OCI-LY7 (cell line): ENCODE results near the gene FCMR. TPM values are rescaled to one million over a fixed set of nuclear protein-coding genes. Genes with fewer than 3 reads are reported as not detected.

Source experiments
- BruUV-seq: library from RNA; stranded (reverse); fragments of 400-500 nt; replicated peaks from 2 replicates; lab custom pipeline; 2021; lab: Mats Ljungman, UMichigan
- CTCF ChIA-PET: fragments of 300-600 bp; sonication (Branson Sonifier 250); formaldehyde crosslinking; loops from one replicate; lab custom pipeline; 2022; ENCODE audit warnings: antibody characterized with exemption; ENCODE audit not compliant: unreplicated experiment; lab: Charles Lee
- POLR2A ChIA-PET: fragments of 300-600 bp; sonication (Branson Sonifier 250); formaldehyde crosslinking; loops from one replicate; lab custom pipeline; 2022; ENCODE audit warnings: antibody characterized with exemption; lab: Charles Lee
- DNase-seq: peaks from one replicate; pipeline ENCODE4 v3.0.0-alpha.2; 2015; ENCODE audit warnings: low spot score
- H2AFZ ChIP-seq: fragments of 200-600 bp; sonication (generic), shearing (Covaris generic); 2 replicates; pipeline ENCODE4 v1.6.1; 2014; ENCODE audit warnings: mild to moderate bottlenecking, antibody characterized with exemption, low read length, moderate library complexity
- H3K27ac ChIP-seq: fragments of 200-600 bp; sonication (generic); 2 replicates; pipeline ENCODE4 v1.5.1; 2014; ENCODE audit warnings: mixed run types, low read depth, mild to moderate bottlenecking, moderate library complexity, low read length, inconsistent platforms; ENCODE audit not compliant: poor library complexity, severe bottlenecking
- H3K36me3 ChIP-seq: fragments of 200-600 bp; sonication (generic); 2 replicates; pipeline ENCODE4 v1.6.1; 2014; ENCODE audit warnings: mild to moderate bottlenecking, antibody characterized with exemption, low read length, moderate library complexity, mixed read lengths; ENCODE audit not compliant: insufficient read depth
- H3K4me1 ChIP-seq: fragments of 200-600 bp; sonication (generic); 2 replicates; pipeline ENCODE4 v1.5.1; 2014; ENCODE audit warnings: mild to moderate bottlenecking, low read length; ENCODE audit not compliant: insufficient read depth, poor library complexity, severe bottlenecking
- H3K4me2 ChIP-seq: fragments of 200-600 bp; sonication (generic); 2 replicates; pipeline ENCODE4 v1.6.1; 2014; ENCODE audit warnings: mild to moderate bottlenecking, low read length
- H3K4me3 ChIP-seq: fragments of 200-600 bp; sonication (generic); 2 replicates; pipeline ENCODE4 v1.5.1; 2014; ENCODE audit warnings: mild to moderate bottlenecking, low read depth, low read length; ENCODE audit not compliant: poor library complexity, severe bottlenecking
- H3K79me2 ChIP-seq: fragments of 200-600 bp; sonication (generic); 2 replicates; pipeline ENCODE4 v1.6.1; 2016; ENCODE audit warnings: low read depth, mild to moderate bottlenecking, low read length, moderate library complexity, mixed read lengths; ENCODE audit not compliant: insufficient read depth
- H3K9me2 ChIP-seq: fragments of 200-600 bp; sonication (generic); 2 replicates; pipeline ENCODE4 v1.6.1; 2016; ENCODE audit warnings: mild to moderate bottlenecking, low read length, mixed read lengths; ENCODE audit not compliant: insufficient read depth
- H3K9me3 ChIP-seq: fragments of 200-600 bp; sonication (generic); 2 replicates; pipeline ENCODE4 v1.6.1; 2014; ENCODE audit warnings: mild to moderate bottlenecking, mixed run types, low read length, mixed read lengths
- H4K20me1 ChIP-seq: fragments of 200-600 bp; sonication (generic); 2 replicates; pipeline ENCODE4 v1.6.1; 2014; ENCODE audit warnings: mild to moderate bottlenecking, antibody characterized with exemption, low read length, moderate library complexity, mixed read lengths; ENCODE audit not compliant: insufficient read depth
- CTCF ChIP-seq: fragments of 200-600 bp; sonication (generic); conservative IDR thresholded peaks from 2 replicates; pipeline ENCODE4 v1.5.1; 2014; ENCODE audit warnings: mild to moderate bottlenecking, antibody characterized with exemption, low read length, moderate library complexity, mixed read lengths
- EZH2phosphoT487 ChIP-seq: fragments of 200-600 bp; sonication (generic); IDR thresholded peaks from 2 replicates; pipeline ENCODE4 v1.6.1; 2018; ENCODE audit warnings: low read depth, borderline replicate concordance, mild to moderate bottlenecking, mixed run types, antibody characterized with exemption, low read length, moderate library complexity, mixed read lengths
- intact Hi-C: fragments of 100-400 bp; cut with micrococcal nuclease; formaldehyde crosslinking; loops from one replicate; pipeline ENCODE4 v1.10.0; 2022; ENCODE audit not compliant: unreplicated experiment
- total RNA-seq, 2 experiments: library from RNA; depleted of rRNA in 1 of 2; stranded (reverse); fragments of >200 nt in 1 of 2; shearing (Covaris generic) in 1 of 2; gene quantifications; 2 replicates each; pipeline ENCODE4 v1.2.3, GENCODE V29; 2014 to 2022

FCMR gene
- total RNA-seq, 2 experiments from 2014 or later, result 5.2 to 9.2 TPM

- Histone ChIP-seq H3K27ac (no peak overlapping the region), H3K9me3 (no peaks in the 10 kb centered on the region), H4K20me1 (no peaks in the 10 kb centered on the region), H3K4me2 (no peak overlapping the region), H3K36me3 (no peaks in the 10 kb centered on the region), H3K4me1 (no peaks in the 10 kb centered on the region), H3K4me3 (no peak overlapping the region), H3K9me2 (no peaks in the 10 kb centered on the region), H2AFZ (no peak overlapping the region), H3K79me2 (no peaks in the 10 kb centered on the region)
- POLR2A ChIA-PET, result no interaction called here
- no TSS peak for BruUV-seq
- TF ChIP-seq CTCF (no peak), EZH2phosphoT487 (no peak)
- no peak for DNase-seq
- intact Hi-C loops, result no loop called here
- CTCF ChIA-PET, result no interaction called here
These were observed 27.9 kb upstream of the FCMR start for GRCh38 chr1:206949641-206950040.

DNA sequence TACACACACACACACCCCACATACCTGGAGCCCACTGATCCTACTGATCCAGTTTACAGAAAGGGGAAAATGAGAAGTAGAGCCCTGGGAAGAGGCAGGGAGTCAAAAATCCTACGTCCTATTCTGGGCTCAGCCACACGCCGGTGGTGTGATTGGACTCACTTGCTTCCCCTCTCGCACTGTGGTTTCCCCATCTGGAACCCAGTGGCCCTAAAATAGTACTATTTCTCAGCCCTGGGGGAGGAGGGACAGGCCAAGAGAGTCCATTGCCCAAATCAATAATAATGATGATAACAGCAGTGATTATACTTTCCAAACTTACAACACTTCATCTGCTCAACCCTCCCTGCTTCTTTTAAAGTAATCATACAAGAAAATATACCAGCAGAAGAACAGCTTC lies 27.5 kb upstream of the FCMR start:
- Histone ChIP-seq H3K9me2 (no peaks in the 10 kb centered on the region), H3K27ac (no peak overlapping the region), H2AFZ (no peak overlapping the region), H3K4me2 (no peak overlapping the region), H3K9me3 (no peaks in the 10 kb centered on the region), H3K4me3 (no peak overlapping the region), H3K36me3 (no peaks in the 10 kb centered on the region), H3K4me1 (no peaks in the 10 kb centered on the region), H3K79me2 (no peaks in the 10 kb centered on the region), H4K20me1 (no peaks in the 10 kb centered on the region)
- intact Hi-C loops, result no loop called here
- BruUV-seq, result no TSS peak
- POLR2A ChIA-PET, result no interaction called here
- CTCF ChIA-PET, result no interaction called here
- DNase-seq, result no peak
- TF ChIP-seq CTCF, result no peak
- no peak for TF ChIP-seq EZH2phosphoT487

- intact Hi-C loops, result no loop called here
- Histone ChIP-seq H3K4me3 (no peak overlapping the region), H2AFZ (no peak overlapping the region), H3K4me1 (no peaks in the 10 kb centered on the region), H3K9me3 (no peaks in the 10 kb centered on the region), H3K9me2 (no peaks in the 10 kb centered on the region), H3K27ac (no peak overlapping the region), H4K20me1 (no peaks in the 10 kb centered on the region), H3K36me3 (no peaks in the 10 kb centered on the region), H3K4me2 (no peak overlapping the region), H3K79me2 (no peaks in the 10 kb centered on the region)
- no peak for TF ChIP-seq EZH2phosphoT487
- TF ChIP-seq CTCF, result no peak
- ChIA-PET CTCF (no interaction called here), POLR2A (interaction anchor here (0.9 kb wide), 1 partner anchor 27 kb away, joined by 3 read pairs; no protein-coding TSS in a partner anchor)
- BruUV-seq, result no TSS peak
- DNase-seq, result no peak
These were observed 25.5 kb upstream of the FCMR start for GRCh38 chr1:206947255-206947654.
